IMR-90 (cell line): ENCODE measurements around the gene MDM2. TPM values are rescaled to one million over a fixed set of nuclear protein-coding genes. Genes with fewer than 3 reads are reported as not detected.

Experiments
- ATAC-seq: fragments of 200-7000 bp; cut with Tn5 transposase; 2 replicates; pipeline ENCODE4 v1.9.1; 2020; ENCODE audit warnings: low read depth, mild to moderate bottlenecking, moderate library complexity
- BruUV-seq: library from RNA; stranded (reverse); fragments of 400-500 nt; replicated peaks from 2 replicates; lab custom pipeline; 2021; lab: Mats Ljungman, UMichigan
- CTCF ChIA-PET: fragments of 300-600 bp; formaldehyde crosslinking; extraction: SDS; loops from one replicate; lab custom pipeline; 2021; ENCODE audit warnings: antibody characterized with exemption; lab: Yijun Ruan, JAX
- POLR2A ChIA-PET: fragments of 300-600 bp; sonication (Branson Sonifier 250); formaldehyde crosslinking; loops from one replicate; lab custom pipeline; 2022; ENCODE audit warnings: antibody characterized with exemption; ENCODE audit not compliant: unreplicated experiment; lab: Charles Lee
- DNase-seq: peaks from one replicate; pipeline ENCODE4 v3.0.0; 2013
- H2AFZ ChIP-seq: replicated peaks from 2 replicates; pipeline ENCODE3; 2013; ENCODE audit warnings: low read length, mild to moderate bottlenecking; ENCODE audit not compliant: poor library complexity
- H2AK5ac ChIP-seq: 2 replicates; pipeline ENCODE4 v1.6.1; 2013; ENCODE audit warnings: low read depth, low read length, inconsistent platforms
- H2AK9ac ChIP-seq: replicated peaks from 2 replicates; pipeline ENCODE3; 2013; ENCODE audit warnings: mild to moderate bottlenecking, low read depth, low read length, moderate library complexity; ENCODE audit not compliant: poor library complexity
- H2BK120ac ChIP-seq: 2 replicates; pipeline ENCODE4 v1.6.1; 2013; ENCODE audit warnings: low read depth, low read length, inconsistent platforms
- H2BK15ac ChIP-seq: 3 replicates; pipeline ENCODE4 v1.6.1; 2013; ENCODE audit warnings: low read depth, low read length, inconsistent platforms
- H2BK20ac ChIP-seq: 2 replicates; pipeline ENCODE4 v1.6.1; 2013; ENCODE audit warnings: low read depth, mild to moderate bottlenecking, inconsistent platforms, low read length, moderate library complexity
- H2BK5ac ChIP-seq: 2 replicates; pipeline ENCODE4 v1.6.1; 2013; ENCODE audit warnings: mild to moderate bottlenecking, low read depth, low read length, inconsistent platforms; ENCODE audit not compliant: poor library complexity, severe bottlenecking
- H3K14ac ChIP-seq: replicated peaks from 2 replicates; pipeline ENCODE4 v1.6.1; 2013; ENCODE audit warnings: low read depth, low read length, inconsistent platforms
- H3K18ac ChIP-seq: 2 replicates; pipeline ENCODE4 v1.6.1; 2013; ENCODE audit warnings: low read depth, low read length, control low read depth
- H3K23ac ChIP-seq: 2 replicates; pipeline ENCODE4 v1.6.1; 2013; ENCODE audit warnings: low read depth, low read length, inconsistent platforms
- H3K27ac ChIP-seq: 2 replicates; pipeline ENCODE4 v1.5.1; 2013; ENCODE audit warnings: mild to moderate bottlenecking, control low read depth, low read length; ENCODE audit not compliant: insufficient read depth
- H3K27me3 ChIP-seq: 2 replicates; pipeline ENCODE4 v1.6.1; 2013; ENCODE audit warnings: low read length; ENCODE audit not compliant: control insufficient read depth, insufficient read depth
- H3K36me3 ChIP-seq: 2 replicates; pipeline ENCODE4 v1.6.1; 2013; ENCODE audit warnings: low read length, mixed read lengths; ENCODE audit not compliant: control insufficient read depth, insufficient read depth
- H3K4ac ChIP-seq: 2 replicates; pipeline ENCODE4 v1.6.1; 2013; ENCODE audit warnings: low read depth, low read length, inconsistent platforms
- H3K4me1 ChIP-seq: 2 replicates; pipeline ENCODE4 v1.6.1; 2013; ENCODE audit warnings: low read length, mixed read lengths; ENCODE audit not compliant: control insufficient read depth, insufficient read depth
- H3K4me2 ChIP-seq: 2 replicates; pipeline ENCODE4 v1.6.1; 2013; ENCODE audit warnings: low read depth, mild to moderate bottlenecking, control low read depth, low read length, moderate library complexity
- H3K4me3 ChIP-seq: 2 replicates; pipeline ENCODE4 v1.5.1; 2013; ENCODE audit warnings: low read depth, mild to moderate bottlenecking, control low read depth, low read length, moderate library complexity; ENCODE audit not compliant: insufficient read depth
- H3K56ac ChIP-seq: 2 replicates; pipeline ENCODE4 v1.6.1; 2013; ENCODE audit warnings: low read length, inconsistent platforms; ENCODE audit not compliant: insufficient read depth; ENCODE audit errors: extremely low read depth
- H3K79me1 ChIP-seq, 2 experiments: 2 replicates each; pipeline ENCODE4 v1.6.1; 2013; ENCODE audit warnings: low read length in 2 of 2, inconsistent platforms in 1 of 2, low read depth in 1 of 2
- H3K9ac ChIP-seq: 2 replicates; pipeline ENCODE4 v1.6.1; 2013; ENCODE audit warnings: low read depth, low read length, control low read depth
- H3K9me1 ChIP-seq: 2 replicates; pipeline ENCODE4 v1.6.1; 2013; ENCODE audit warnings: low read length, inconsistent platforms; ENCODE audit not compliant: insufficient read depth
- H3K9me3 ChIP-seq: 2 replicates; pipeline ENCODE4 v1.6.1; 2013; ENCODE audit warnings: low read length; ENCODE audit not compliant: control insufficient read depth, insufficient read depth
- H4K20me1 ChIP-seq: 2 replicates; pipeline ENCODE4 v1.6.1; 2013; ENCODE audit warnings: low read length, inconsistent platforms; ENCODE audit not compliant: insufficient read depth
- H4K5ac ChIP-seq: 2 replicates; pipeline ENCODE4 v1.6.1; 2013; ENCODE audit warnings: mild to moderate bottlenecking, low read depth, low read length, control low read depth
- H4K8ac ChIP-seq, 2 experiments: 2 replicates each; pipeline ENCODE4 v1.6.1; 2013; ENCODE audit warnings: low read depth in 2 of 2, low read length in 2 of 2, control low read depth in 1 of 2, inconsistent platforms in 1 of 2
- H4K91ac ChIP-seq: 2 replicates; pipeline ENCODE4 v1.6.1; 2013; ENCODE audit warnings: low read depth, low read length, inconsistent platforms; ENCODE audit not compliant: insufficient read depth
- CHD1 ChIP-seq: IDR thresholded peaks from 2 replicates; pipeline ENCODE4 v1.6.1; 2012; ENCODE audit warnings: low read depth, low read length, improper control_type of control experiment
- FOS ChIP-seq: fragments of 150-350 bp; IDR thresholded peaks from 2 replicates; pipeline ENCODE4 v1.6.1; 2016; ENCODE audit warnings: low read depth, low read length
- MAFK ChIP-seq: IDR thresholded peaks from 2 replicates; pipeline ENCODE4 v1.6.1; 2012; ENCODE audit warnings: low read depth, low read length, improper control_type of control experiment
- MAZ ChIP-seq: IDR thresholded peaks from 2 replicates; pipeline ENCODE4 v1.6.1; 2012; ENCODE audit warnings: low read depth, mild to moderate bottlenecking, low read length, improper control_type of control experiment, moderate library complexity, borderline replicate concordance
- MXI1 ChIP-seq: IDR thresholded peaks from 2 replicates; pipeline ENCODE4 v1.6.1; 2012; ENCODE audit warnings: low read depth, mild to moderate bottlenecking, low read length, moderate library complexity, borderline replicate concordance
- NFE2L2 ChIP-seq: fragments of 150-350 bp; IDR thresholded peaks from 2 replicates; pipeline ENCODE4 v1.6.1; 2016; ENCODE audit warnings: low read depth, mild to moderate bottlenecking, low read length
- RFX5 ChIP-seq: IDR thresholded peaks from 2 replicates; pipeline ENCODE4 v1.8.0; 2012; ENCODE audit warnings: low read depth, mild to moderate bottlenecking, low read length, moderate library complexity
- WGBS, 2 experiments: methylation state at CpG; one replicate each; pipeline versions ENCODE4 v1.1.5 to v1.1.7; 2013; ENCODE audit warnings: missing lambda C conversion rate in 2 of 2; ENCODE audit not compliant: insufficient read length in 1 of 2; ENCODE audit errors: extremely low coverage in 2 of 2; 5-methylcytosine and 5-hydroxymethylcytosine counted together
- dilution Hi-C: fragments of 300-500 bp; cut with HindIII; formaldehyde crosslinking; loops from one replicate; pipeline ENCODE4 v1.14.3; 2018; ENCODE audit warnings: low sequenced_read_pairs; ENCODE audit not compliant: unreplicated experiment
- in situ Hi-C: fragments of 300-500 bp; cut with MboI; formaldehyde crosslinking; loops from 3 replicates; pipeline ENCODE4 v1.14.3; 2019; ENCODE audit warnings: low sequenced_read_pairs, inconsistent platforms, mixed read lengths
- intact Hi-C: fragments of 100-400 bp; cut with micrococcal nuclease; formaldehyde crosslinking; loops from 2 replicates; pipeline ENCODE4 v1.10.0; 2022
- polyA plus RNA-seq, 3 experiments: library from polyadenylated mRNA; depleted of rRNA; stranded (reverse); fragments of >200 nt; gene quantifications; 2 replicates each; pipeline ENCODE4 v1.2.3, GENCODE V29; 2012; ENCODE audit warnings: low replicate concordance in 1 of 3
- total RNA-seq: library from RNA; depleted of rRNA; stranded (reverse); fragments of >200 nt; gene quantifications from 2 replicates; pipeline ENCODE4 v1.2.3, GENCODE V29; 2012

MDM2 gene
- total and polyA plus RNA-seq, 2 of the 4 experiments (the other 2 are of a cell fraction) = 21.9 to 196 TPM

GRCh38 chr12:68781728-68782127, 26.2 kb upstream of the MDM2 start:
- WGBS, 2 experiments = 73% methylated on average over 2 of the region's 6 CpGs; no CpG with 5 or more reads in 1 of the 2 experiments
- Histone ChIP-seq H3K9ac (no peak overlapping the region), H4K91ac (no peak overlapping the region), H2BK20ac (no peak overlapping the region), H3K27me3 (no peaks in the 10 kb centered on the region), H3K4me2 (no peak overlapping the region), H4K5ac (no peak overlapping the region), H2AFZ (no peak overlapping the region), H3K56ac (no peak overlapping the region), H3K36me3 (no peaks in the 10 kb centered on the region), H3K9me3 (no peaks in the 10 kb centered on the region), H2AK5ac (no peak overlapping the region), H2BK5ac (no peak overlapping the region), H2BK15ac (no peak overlapping the region), H4K8ac (no peak overlapping the region), H3K23ac (no peak overlapping the region), H3K4me3 (no peak overlapping the region), H3K4ac (no peak overlapping the region), H3K18ac (no peak overlapping the region), H4K20me1 (no peaks in the 10 kb centered on the region), H2AK9ac (no peak overlapping the region), H3K79me1 (no peaks in the 10 kb centered on the region), H2BK120ac (no peak overlapping the region), H3K14ac (no peak overlapping the region), H3K4me1 (peaks cover 2% of the 10 kb centered on the region; the same call in 1 of the 2 replicates), H3K27ac (no peak overlapping the region), H3K9me1 (no peaks in the 10 kb centered on the region)
- POLR2A ChIA-PET = no interaction called here
- intact Hi-C loops = no loop called here
- ATAC-seq (no peak), DNase-seq (no peak)
- no peak for TF ChIP-seq MAFK
- TF ChIP-seq RFX5 = no peak
- no peak for TF ChIP-seq MXI1
- no peak for TF ChIP-seq FOS
- no peak for TF ChIP-seq CHD1
- TF ChIP-seq MAZ = no peak
- TF ChIP-seq NFE2L2 = no peak
- in situ Hi-C loops = no loop called here
- CTCF ChIA-PET = interaction anchor here (0.7 kb wide), 1 partner anchor 18 kb away, joined by 3 read pairs; no protein-coding TSS in a partner anchor
- BruUV-seq = no TSS peak
- dilution Hi-C loops = no loop called here
